Activated naive CD4-positive, alpha-beta T cell treated with Interleukin-2 at 50 U/mL for 16 hours (primary cell): Measurements from ENCODE around the gene RGS11.
"Not testable (repeated sequence)": the region's sequence is repeated elsewhere in the genome, so short reads cannot be mapped to it uniquely, and the experiment has no call there.

Experiments
- DNase-seq: peaks from one replicate; pipeline ENCODE4 v3.0.0-alpha.2; 2020

Gene RGS11

DNA sequence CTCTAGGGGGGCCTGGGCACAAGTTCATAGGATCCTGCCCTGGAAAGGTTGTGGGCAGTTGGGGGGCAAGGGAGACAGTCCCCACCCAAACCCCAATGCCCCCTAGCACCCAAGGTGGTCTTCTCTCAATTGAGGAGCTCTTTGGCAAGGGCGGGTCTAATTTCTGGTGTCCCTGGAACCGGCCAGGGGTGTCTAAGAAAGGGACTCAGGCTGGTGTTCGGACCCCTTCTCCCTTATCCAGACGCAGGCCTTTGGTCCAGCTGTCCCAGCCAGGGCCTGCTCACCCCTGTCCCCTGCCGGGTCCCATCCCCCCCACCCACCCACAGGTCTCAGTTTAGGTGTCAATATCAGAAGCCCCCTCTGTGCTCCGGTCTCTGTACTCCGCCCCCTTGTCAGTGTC is 3.8 kb upstream of the RGS11 start:
- no peak for DNase-seq

DNA sequence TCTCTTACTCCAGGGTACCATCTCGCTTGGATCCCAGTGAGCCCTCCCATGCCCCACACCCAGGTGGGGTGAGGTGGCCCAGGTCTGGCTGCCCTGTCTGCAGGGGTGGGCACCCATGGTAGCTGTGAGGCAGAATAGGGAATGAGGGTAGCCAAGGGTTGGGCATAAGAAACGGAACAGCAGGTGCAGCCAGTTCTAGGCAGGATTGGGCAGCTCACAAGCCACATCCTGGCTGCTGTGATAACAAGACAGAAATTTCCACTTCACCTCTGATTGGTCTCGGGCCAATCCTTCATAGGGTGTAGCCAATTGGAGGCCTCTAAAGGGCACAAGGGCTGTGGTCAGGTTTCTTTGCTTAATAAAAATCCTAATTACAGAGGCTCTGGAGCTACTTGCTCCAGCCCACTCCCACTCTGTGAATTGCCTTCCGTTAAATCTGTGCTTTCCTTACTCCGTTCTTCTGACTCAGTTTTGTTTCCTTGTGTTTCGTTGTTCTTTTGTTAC is 3.2 kb upstream of the RGS11 start:
- peak; percentile 15 for DNase-seq

DNA sequence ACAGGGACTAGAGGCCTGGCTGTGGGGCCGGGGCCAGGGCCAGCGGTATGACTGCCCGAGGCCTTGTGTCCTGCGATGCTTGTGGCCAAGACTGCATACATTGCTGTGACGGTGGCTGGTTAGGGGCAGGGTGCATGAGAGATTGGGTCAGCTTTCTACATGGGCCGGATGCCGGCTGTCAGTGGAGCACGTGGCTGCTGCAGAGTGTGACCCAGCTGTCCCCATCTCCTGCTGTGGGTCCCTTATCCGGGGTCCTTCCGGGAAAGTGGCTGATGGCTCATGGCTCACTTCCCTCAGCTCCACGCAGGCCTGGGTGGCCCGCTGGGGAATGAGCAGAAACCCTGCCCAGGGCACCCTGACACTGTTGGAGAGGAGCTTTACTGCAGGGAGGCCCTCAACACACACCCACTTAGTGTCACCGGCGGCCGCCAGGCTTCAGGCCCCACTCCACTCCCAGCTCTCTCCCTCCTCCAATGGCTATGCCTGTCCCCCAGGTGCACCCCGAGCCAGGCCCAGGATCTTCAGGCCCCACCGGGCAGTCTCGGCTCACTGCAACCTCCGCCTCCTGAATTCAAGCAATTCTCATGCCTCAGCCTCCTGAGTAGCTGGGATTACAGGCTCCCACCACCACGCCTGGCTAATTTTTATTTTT is 808 bp upstream of the RGS11 start:
- DNase-seq, result no peak

DNA sequence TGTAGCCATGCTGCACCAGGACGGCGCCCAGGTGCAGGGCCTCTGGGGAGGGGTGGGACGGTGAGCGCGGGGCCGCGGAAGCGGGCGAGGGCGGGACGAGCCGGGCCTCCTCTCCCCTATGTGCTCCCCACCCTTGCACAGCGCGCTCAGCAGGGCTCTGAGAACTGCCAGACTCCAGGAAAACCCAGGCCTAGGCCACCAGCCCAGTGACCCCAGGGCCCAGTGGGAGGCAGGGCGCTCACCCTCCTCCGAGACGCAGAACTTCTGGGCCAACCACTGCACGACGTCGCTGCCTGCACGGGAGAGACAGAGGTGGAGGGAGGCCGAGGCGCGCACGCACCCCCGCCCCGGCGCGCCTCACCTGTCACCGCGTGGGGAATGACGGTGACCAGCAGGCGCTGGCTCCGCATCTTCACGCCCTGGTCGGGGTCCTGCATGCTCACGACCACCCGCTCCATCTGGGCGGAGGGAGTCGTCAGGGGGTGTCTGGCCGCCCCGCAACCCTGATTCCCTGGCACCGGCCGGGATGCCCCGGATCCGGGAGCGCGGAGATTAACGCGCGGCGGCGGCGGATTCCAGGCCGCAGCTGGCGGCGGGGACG is 603 bp downstream of the RGS11 start:
- DNase-seq, result peak; percentile 11

DNA sequence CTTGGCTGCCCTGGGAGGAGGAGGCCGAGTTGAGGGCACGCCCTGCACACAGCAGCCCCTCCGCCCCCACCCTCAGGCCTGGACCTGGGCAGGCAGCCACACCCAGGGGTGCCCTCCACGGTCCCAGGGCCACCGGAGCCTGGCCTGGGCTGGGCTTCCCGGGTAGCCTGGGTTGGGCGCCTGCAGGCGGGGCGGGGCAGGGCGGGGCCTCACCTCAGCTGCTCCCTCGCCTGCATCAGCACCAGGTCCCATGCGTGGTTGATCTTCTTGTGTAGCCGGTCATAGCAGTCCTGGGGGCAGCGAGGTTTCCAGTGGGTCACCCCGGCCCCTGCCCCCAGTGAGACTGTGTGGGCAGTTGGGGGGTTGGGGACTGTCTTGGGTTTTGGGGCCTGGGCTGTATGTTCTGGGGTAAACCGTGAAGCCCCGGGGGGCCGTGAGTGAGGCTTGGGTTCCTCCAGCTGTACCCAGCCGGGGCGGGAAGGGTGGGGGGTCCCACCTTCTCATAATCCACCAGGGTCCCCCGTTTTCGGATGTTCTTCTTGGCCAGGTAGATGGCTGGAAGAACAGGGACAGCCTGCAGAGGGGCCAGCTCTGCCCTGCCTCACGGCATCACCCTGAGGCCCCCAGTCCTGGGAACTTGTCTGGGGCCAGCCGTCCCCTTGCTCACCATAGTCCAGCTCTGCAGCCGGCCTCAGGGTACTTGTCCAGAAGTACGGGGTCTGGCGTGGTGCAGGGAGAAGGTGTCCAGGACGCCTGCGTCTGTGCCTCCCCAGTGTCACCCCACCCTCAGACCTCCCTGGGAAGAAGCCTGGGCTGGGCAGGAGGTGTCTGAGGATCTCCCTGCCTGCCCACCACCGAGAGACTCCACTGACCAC is 2.0 kb downstream of the RGS11 start:
- no peak for DNase-seq

DNA sequence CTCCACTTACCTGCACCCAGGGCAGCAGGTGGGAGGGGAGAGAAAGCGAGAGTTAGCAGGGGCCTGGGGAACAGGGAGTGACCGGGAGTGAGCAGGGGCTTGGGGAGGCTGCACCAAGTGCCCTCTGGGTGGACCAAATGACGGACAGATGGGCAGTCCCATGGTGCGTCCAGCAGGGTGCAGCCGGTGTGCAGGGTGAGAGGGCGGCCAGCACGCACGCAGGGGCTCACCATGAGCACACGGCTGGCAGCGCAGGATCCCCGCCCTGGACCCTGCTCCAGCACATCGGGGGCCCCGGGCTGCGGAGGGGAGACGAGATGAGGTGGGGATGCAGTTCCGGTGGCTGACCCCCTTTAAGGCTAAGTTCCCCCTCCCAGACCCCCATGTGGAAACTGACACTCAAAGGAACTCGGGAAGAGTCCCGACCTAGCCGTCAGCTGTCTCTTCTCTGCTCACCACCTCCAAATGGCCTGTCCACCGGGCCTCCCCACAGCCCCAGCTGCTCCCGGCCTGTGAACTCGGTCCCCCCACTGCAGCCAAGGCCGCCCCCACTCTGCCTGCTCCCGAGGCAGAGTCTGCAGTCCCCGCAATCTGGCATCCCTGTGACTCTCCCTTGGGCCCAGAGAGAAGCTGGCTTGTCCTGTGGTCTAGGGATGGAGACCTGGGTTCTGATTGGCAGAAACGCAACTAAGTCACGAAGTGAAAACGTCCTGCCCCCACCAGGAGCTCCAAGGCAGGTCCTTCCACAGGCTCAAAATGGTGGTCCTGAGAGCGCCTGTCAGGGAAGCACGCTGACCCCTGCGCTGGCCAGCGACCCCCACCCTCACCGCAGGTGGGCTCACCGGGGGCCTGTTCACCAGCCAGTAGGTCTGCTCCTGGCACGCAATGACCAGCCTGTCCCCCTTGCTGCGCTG is 2.9 kb downstream of the RGS11 start:
- no peak for DNase-seq

DNA sequence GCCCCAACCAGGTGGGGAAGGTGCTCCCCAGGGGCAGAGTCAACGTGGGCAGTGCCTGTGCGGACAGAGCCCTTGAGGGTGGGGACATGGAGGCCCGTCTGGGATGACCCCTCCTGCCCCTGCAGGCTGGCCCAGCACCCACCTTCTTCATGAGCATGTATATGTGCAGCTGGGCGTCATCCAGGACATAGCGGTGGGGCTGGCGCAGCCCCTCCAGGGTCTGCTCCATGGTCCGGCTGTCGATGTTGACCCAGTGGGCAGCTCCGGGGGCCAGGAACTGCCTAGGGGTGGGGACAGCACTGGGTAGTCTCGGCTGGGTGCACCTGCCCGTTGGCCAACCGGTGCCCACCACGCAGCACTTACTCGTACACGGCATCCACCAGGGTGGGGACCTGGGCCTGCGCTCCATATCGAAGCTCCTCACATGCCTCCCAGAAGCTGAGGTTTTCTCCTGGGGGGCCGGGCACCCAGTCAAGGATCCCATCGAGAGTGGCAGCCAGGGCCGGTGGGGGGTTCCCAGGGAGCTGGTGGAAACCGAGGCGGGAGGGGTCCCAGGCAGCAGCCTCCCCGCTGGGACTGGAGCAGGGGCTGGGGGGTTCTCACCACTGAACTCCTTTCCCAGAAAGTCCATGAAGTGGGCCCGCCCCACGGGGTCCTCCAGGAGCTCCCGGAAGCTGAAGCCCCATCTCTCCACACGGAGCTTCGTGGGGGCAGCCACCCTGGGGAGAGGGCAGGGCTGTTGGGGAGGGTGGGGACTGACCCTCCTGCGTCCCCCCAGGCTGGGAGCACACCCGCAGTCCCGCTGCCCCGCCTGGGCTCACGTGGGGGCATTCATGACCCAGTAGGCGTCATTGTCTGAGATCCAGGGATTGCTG is 5.1 kb downstream of the RGS11 start:
- no peak for DNase-seq

DNA sequence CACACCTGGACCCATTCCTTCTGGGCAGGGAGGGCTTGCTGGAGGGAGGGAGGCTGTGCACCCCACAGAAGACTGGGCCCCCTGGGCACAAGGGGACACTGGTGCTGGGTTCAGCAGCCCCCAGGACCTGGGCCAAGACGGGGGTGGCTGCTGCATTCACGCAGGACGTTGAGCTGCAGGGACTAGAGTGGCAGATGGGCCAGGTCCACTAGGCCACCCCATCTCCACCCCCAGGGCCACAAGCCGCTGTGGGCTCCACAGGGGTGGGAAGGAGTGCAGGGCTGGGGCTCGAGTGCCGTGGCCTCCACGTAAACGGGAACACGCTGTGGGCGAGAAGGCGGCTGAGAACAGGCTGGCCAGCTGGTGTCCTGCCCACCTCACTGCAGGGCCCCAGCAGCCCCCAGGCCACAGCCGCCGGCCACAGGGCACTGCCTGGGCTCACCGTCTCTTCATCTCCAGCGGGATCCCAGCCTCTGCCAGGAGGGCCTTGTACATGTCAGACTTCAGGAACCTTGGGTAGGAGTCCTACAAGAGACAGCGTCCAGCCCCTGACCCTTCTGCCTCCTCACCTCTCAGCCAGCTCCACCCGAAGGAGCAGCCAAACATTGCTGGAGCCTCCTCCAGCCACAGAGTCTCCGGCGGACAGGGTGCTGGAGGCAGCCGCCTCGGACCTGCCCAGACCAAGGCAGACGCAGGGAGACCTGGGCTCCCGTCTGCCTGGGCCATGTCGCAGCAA is 6.5 kb downstream of the RGS11 start:
- no peak for DNase-seq

DNA sequence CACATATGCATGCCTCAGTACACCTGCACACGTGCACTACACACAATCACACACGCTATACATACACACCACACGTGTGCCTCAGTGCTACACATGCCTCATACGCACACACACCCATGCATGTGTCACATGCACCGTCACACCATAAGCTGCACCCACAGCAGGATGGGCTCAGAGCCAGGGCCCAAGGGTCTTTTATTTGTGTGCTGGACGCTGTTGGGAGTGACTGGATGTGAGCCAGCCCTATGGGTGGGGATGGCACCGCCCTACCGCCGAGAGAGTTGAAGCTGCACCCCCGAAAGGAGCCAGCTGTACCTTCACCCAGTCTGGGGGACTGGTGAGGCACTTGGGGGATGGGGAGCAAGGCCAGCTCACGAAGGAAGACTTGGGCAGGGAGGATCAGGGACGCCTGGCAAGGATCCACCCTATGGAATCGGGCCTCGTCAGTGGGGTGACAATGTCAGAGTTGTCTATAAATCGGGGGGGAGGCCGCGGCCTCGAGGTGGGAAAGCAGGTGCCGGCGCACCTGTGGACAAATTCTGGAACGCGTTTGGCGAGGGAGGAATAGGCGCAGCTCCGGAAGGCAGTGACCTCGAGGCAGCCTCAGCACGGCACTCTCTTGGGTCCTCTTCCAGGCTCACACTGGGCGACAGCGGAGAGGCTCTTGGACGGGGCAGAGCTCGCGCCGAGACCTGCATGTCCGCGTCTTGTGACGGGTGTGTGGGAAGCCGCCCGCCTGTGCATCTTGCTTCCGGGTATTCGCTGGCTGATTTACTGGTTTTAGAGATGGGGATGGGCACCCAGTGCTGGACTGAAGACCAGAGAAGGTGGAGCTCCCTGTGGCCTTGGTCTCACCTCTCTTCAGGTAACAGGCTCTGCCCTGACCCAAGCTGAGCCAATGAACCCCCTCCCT is 7.3 kb downstream of the RGS11 start:
- no peak for DNase-seq

DNA sequence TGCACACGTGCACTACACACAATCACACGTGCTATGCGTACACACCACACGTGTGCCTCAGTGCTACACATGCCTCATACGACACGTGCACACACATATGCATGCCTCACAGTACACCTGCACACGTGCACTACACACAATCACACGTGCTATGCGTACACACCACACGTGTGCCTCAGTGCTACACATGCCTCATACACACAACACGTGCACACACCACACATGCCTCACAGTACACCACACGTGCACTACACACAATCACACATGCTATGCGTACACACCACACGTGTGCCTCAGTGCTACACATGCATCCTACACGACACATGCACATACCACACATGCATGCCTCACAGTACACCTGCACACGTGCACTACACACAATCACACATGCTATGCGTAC is 8.2 kb downstream of the RGS11 start:
- not testable (repeated sequence) for DNase-seq

DNA sequence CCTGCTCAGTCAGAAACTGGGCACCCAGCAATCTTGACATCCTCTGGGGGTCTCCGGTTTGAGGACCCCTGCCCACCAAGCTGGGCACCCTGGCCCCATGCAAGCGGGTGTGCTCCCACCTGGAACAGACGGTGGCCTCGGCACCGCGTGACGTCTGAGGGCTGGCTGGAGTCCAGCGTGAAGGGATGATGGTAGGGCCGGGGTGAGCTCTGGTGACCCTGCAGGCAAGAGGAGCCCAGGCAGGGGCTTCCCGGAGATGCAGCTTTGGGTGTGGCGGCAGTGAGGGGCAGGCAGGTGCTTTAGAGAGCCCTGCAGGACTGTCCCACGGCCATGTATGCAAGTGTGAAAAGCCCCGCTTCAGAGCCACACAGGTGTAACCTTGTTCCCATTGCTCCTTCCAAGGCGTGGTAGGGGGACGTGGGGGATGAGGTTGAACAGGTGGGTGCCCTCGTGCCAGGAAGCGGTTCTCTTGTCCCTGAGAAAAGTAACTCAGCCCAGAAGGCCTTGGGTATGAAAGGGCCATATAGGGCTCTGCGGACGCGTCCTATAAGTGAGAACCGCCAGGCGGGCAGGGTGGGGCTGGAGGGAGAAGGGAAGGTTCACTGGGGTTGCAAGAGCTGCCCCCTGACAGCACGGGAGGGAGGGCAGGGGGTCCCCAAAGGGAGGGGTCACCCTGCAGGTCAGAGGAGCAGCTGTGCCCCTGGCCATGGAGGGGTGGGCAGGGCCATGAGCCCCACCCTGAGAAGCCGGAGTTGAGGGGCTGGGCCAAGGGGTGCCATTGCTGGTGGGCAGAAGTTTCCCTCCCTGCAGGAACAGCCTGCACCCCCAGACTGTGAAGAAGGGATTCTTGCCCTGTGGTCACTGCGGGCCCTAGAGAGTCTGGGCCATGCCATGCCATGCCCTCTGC is 9.2 kb downstream of the RGS11 start:
- no peak for DNase-seq

DNA sequence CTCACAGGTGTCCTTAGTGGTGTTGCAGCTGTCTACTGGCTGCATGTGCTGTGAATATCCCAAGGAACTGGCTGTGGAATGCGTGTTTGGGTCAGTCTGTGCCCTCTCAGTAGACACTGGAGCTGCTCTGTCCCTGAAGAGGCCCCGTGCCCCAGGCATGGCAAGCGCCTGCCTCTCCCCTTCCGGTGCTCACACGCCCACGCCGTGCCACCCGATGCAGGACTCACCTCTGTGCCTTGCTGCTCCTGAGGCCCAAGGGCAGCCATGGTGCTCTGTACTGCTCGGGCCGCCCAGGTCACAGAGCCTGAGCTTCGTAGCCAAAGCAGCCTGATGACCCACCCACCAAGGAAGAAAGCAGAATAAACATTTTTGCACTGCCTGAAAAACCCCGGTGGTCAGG is 10.0 kb downstream of the RGS11 start:
- DNase-seq, result peak; percentile 26

DNA sequence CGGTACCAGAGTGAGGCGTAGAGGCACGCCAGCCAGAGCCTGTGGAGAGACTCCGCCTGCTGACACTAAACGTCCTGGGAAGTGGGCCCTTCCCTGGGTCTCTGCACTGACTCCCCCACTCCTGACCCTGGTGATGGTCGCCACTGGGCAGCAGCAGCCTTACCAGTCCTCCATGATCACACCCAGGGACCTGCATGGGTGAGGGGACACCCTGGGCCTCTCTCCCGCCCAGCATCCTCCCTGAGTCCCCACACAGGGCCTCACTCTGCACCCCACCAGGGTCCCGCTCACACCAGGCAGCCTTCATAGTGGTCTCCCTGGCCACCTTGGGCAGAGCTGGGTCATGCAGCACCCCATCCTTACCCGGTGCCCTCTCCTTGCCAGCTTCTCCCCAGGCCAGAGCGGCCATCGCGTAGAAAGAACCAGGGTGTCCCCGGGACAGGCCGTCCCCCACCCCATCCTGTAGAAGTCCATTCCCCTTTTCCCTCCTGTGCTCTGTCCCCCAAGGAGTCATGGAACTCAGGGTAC is 10.7 kb downstream of the RGS11 start:
- DNase-seq, result no peak

DNA sequence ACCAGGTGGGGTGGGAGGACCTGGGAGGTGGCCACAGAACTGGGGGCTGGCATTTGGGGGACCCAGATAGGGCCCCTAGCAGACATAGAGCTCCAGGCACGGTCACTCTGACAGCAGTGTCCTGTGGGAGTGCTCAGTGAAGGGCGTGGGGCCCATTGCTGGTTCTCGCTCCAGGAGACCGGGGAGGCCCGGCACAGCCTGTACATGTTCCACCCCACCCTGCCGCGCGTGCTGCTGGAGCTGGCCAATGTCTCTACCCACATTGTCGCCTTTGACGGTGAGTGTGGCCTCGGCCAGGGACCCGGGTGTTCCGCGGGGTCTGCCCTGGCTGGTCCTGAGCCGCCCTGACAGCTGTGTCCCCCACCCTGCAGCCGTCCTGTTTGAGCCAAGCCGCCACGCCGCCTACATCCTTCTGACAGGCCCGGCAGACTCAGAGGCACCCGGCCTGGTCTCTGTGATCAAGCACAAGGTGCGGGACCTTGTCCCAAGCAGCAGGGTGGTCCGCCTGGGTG is 11.2 kb downstream of the RGS11 start:
- no peak for DNase-seq

DNA sequence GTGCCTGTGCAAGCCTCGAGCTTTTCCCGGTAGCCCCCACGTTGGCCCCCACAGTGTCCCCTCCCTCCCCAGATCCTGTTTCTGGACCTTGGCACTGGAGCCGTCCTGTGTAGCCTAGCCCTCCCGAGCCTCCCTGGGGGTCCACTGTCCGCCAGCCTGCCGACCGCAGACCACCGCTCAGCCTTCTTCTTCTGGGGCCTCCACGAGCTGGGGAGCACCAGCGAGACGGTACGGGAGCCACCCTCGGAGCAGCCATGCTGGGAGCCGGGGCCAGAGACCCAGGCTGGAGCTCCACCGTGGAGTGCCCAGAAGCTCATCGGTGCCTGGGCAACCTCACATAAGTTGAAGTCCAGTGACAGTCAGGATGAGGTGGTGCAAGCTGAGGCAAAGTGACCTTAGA is 11.8 kb downstream of the RGS11 start:
- no peak for DNase-seq

DNA sequence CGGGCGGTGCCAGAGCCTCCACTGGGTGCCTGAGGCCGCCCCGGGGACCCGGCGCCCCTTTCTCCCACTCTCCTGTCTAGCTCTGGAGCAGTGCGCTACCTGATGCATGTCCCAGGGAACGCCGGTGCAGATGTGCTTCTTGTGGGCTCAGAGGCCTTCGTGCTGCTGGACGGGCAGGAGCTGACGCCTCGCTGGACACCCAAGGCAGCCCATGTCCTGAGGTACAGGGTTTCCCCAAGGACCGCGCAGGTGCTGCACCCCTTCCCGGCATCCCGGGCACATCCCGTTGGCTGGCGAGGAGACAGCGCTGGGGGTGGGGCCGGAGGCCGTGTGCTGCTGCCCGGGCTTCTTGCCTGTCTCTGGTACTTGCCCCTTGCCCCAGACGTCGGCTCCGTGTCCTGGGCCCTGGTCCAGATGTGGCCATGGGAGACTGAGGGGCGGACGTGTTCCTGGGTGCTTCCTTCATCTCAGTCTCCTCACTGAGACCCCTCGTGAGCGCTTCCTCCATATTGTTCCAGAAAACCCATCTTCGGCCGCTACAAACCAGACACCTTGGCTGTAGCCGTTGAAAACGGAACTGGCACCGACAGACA is 12.5 kb downstream of the RGS11 start:
- DNase-seq, result no peak

DNA sequence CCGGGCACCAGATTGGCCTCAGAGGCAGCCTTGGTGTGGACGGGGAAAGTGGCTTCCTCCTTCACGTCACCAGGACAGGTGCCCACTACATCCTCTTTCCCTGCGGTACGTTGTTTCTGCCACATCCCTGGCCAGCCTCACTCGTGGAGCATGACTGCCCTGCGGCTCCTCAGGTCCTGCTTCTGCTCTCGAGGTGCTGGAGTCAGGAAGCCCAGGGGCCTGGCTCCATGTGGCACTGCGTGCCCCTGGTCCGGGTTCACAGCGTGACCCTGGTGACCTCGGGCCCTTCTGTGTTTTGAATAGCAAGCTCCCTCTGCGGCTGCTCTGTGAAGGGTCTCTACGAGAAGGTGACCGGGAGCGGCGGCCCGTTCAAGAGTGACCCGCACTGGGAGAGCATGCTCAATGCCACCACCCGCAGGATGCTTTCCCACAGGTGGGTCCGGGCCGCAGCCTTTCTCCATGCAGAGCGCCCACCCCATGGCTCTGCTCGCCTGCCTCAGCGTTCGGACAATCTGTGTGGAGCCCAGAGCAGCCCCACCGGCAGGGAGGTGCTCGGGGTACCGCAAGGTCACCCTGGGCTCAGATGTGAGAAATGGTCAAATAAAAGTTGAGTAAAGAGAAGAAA is 13.5 kb downstream of the RGS11 start:
- DNase-seq, result no peak
